Activated naive CD4-positive, alpha-beta T cell treated with anti-CD3 and anti-CD28 coated beads, Interleukin-2, amount 10 ng/mL, durations not matched to agents 7 days and 5 days (primary cell): ENCODE measurements around the gene AK5.

Source experiments
- CTCF ChIA-PET: fragments of 350-600 bp; sonication (Branson Sonifier 250); formaldehyde crosslinking; loops from one replicate; lab custom pipeline; 2021; ENCODE audit warnings: antibody characterized with exemption; lab: Charles Lee
- DNase-seq: peaks from one replicate; pipeline ENCODE4 v3.0.0-alpha.2; 2020
- H3K27ac Mint-ChIP-seq: one replicate; pipeline ENCODE4 v1.8.0; 2021; ENCODE audit warnings: mild to moderate bottlenecking, moderate library complexity, mixed read lengths
- H3K27me3 Mint-ChIP-seq: one replicate; pipeline ENCODE4 v1.8.0; 2021; ENCODE audit warnings: mild to moderate bottlenecking, mixed read lengths
- H3K36me3 Mint-ChIP-seq: one replicate; pipeline ENCODE4 v1.8.0; 2021; ENCODE audit warnings: mixed read lengths
- H3K4me1 Mint-ChIP-seq: one replicate; pipeline ENCODE4 v1.8.0; 2021; ENCODE audit warnings: mixed read lengths
- H3K4me3 Mint-ChIP-seq: one replicate; pipeline ENCODE4 v1.8.0; 2021; ENCODE audit warnings: mild to moderate bottlenecking, moderate library complexity, mixed read lengths
- H3K9me3 Mint-ChIP-seq: one replicate; pipeline ENCODE4 v1.8.0; 2021; ENCODE audit warnings: mixed read lengths

The AK5 gene

GRCh38 chr1:77350012-77350770 lies 68.4 kb downstream of the AK5 start:
- no peak overlapping the region for H3K27ac Mint-ChIP-seq
- CTCF ChIA-PET = no interaction called here
- peaks cover 33% of the 10 kb centered on the region for H3K4me1 Mint-ChIP-seq
- H3K9me3 Mint-ChIP-seq = no peaks in the 10 kb centered on the region
- H3K27me3 Mint-ChIP-seq = no peaks in the 10 kb centered on the region
- H3K36me3 Mint-ChIP-seq = no peaks in the 10 kb centered on the region
- H3K4me3 Mint-ChIP-seq = no peak overlapping the region
- no peak for DNase-seq

DNA sequence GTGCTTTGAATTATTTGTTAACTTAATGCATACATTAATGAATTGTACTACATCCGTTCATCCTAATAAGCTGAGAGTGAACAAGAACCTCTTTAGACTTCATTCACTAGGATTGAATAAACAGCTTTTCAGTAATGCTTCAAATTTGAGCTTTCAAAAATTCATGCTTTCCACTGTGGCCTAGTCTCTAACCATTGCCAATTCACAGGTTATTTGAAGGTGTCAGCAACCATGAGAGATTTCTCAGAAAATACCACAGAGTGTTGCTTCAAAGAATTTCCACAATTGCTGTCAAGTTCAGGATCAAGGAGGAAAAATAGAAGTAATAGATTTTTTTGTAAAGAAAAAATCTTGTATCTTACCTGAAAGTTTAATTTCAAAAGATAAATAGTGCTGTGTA lies 72.7 kb downstream of the AK5 start:
- Mint-ChIP-seq H3K4me1 (peaks cover 29% of the 10 kb centered on the region), H3K4me3 (no peak overlapping the region), H3K27me3 (no peaks in the 10 kb centered on the region), H3K9me3 (no peaks in the 10 kb centered on the region), H3K27ac (no peak overlapping the region), H3K36me3 (peaks cover 1% of the 10 kb centered on the region)
- CTCF ChIA-PET = no interaction called here
- DNase-seq = no peak

DNA sequence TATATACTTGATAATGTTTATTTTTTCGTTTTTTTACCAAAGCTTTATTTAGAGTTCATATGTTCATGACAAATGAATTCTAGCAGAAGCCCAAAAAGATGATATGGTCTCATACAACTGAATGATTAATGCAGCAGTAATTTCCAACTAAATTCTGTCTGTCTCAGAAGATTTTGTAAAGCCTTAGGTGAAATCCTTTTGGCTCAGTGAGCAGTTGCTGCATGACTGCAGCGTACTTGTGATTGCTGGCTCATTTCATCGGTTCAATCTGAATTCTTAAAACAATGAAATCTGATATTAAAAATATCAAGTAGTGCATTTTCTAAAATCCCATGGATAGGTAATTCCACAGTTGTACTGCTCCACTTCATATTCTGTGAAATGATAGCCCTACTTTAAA lies 73.2 kb downstream of the AK5 start:
- Mint-ChIP-seq H3K4me3 (no peak overlapping the region), H3K27me3 (no peaks in the 10 kb centered on the region), H3K27ac (no peak overlapping the region), H3K9me3 (no peaks in the 10 kb centered on the region), H3K4me1 (peaks cover 26% of the 10 kb centered on the region), H3K36me3 (peaks cover 1% of the 10 kb centered on the region)
- no peak for DNase-seq
- CTCF ChIA-PET = no interaction called here

DNA sequence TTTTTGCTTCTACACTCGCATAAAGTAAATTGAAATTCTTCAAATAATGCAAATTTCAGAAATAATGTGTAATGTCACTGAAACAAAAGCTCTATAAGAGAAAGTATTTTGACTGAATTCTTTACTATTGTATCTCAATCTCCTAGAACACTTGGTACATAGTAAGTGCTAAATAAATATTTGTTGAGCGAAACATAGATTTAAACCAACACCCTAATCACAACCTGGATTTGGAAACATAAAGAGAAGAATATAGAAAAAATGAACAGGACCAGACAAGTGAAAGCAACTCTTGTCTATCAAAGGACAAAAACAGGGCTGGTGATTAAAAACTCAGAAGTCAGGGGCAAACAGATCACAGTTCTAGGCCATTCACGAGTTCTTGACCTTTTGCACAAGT lies 74.3 kb downstream of the AK5 start:
- Mint-ChIP-seq H3K27ac (no peak overlapping the region), H3K27me3 (no peaks in the 10 kb centered on the region), H3K4me1 (peaks cover 19% of the 10 kb centered on the region), H3K9me3 (no peaks in the 10 kb centered on the region), H3K4me3 (no peak overlapping the region), H3K36me3 (peaks cover 1% of the 10 kb centered on the region)
- no peak for DNase-seq
- CTCF ChIA-PET = no interaction called here

DNA sequence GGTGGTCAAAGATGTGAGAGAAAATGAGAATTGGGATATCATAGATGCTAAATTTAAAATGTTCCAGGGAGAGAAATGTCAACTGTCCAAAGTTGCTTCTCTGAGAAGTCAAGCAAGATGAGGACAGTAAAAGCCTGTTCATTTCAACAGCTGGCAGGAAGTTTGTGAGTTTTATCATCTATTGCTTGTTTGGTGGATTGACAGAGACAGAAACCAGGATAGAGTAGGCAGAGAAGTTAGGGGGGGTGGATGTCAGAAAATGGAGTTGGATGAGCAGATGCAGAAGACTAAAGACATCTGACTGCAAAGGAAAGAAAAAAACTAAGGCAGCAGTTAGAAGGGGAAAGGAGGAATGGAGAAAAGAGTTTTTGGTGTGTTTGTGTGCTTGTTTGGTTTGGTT lies 78.4 kb downstream of the AK5 start:
- Mint-ChIP-seq H3K36me3 (peaks cover 1% of the 10 kb centered on the region), H3K9me3 (no peaks in the 10 kb centered on the region), H3K27me3 (no peaks in the 10 kb centered on the region), H3K27ac (no peak overlapping the region), H3K4me1 (peaks cover 3% of the 10 kb centered on the region), H3K4me3 (no peak overlapping the region)
- no peak for DNase-seq
- CTCF ChIA-PET = no interaction called here

DNA sequence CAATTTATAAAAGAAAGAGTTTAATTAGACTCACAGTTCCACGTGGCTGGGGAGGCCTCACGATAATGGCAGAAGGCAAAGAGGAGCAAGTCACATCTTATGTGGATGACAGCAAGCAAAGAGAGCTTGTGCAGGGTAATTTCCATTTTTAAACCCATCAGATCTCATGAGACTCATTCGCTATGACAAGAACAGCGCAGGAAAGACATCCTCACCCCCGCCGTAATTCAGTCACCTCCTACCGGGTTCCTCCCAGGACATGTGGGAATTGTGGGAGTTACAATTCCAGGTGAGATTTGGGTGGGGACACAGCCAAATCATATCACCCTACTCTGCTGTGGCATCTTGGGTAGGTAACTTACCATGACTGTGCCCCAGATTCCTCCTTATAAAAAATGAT lies 79.8 kb downstream of the AK5 start:
- CTCF ChIA-PET = no interaction called here
- H3K4me3 Mint-ChIP-seq = no peak overlapping the region
- H3K4me1 Mint-ChIP-seq = no peaks in the 10 kb centered on the region
- no peaks in the 10 kb centered on the region for H3K9me3 Mint-ChIP-seq
- H3K27ac Mint-ChIP-seq = no peak overlapping the region
- DNase-seq = no peak
- H3K36me3 Mint-ChIP-seq = no peaks in the 10 kb centered on the region
- H3K27me3 Mint-ChIP-seq = no peaks in the 10 kb centered on the region

DNA sequence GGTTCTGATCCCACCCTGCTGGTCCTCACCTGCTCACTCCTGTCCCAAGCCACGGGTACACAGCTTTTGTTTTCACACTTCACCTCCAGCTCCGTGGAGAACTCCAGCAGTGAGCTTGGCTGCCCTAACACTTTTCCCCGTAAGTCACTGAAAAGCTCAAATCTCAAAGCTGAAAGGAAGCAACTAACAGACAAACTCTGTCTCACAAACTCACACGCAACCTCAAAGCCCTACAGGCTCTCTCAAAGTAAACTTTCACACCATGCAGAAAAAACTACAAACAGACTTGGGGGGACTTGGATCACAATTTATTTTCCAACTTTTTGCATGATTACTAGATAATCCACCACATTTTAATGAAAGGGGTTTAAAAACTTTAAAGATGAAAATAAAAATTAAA lies 88.3 kb downstream of the AK5 start:
- Mint-ChIP-seq H3K27ac (no peak overlapping the region), H3K9me3 (no peaks in the 10 kb centered on the region)
- no peak for DNase-seq

DNA sequence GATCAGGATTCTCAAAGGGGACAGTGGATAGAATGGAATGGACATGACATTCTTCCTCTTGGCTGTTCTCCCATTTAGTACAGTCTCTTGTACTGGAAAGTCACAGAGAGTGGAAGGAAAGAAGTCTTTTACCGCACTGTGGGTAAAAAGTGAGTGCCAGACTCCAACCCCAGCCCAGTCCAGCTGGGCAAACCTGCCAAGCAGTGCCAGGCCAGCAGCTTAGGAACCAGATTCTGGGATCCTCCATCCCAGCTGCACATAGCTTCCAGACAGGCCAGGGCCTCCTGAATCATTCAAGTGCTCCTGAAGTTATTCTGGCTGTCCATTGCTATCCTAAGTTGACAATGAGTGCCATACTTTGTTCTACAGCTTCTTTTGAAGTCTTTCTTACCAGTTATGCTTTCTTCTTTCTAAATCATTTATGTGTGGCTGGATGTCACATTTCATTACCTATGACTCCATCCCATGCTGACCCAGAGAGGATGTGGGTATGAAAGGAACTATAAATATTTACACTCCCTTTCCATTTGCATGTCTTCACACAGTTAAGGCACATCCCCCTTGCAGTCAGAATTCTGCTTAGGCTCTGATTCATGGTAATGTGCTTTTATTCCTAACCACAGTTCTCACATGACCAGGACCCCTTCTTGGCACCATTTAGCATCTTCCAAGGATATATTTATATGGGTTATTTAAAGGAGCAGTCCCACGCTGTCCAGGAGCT lies 88.9 kb downstream of the AK5 start:
- H3K4me3 Mint-ChIP-seq = no peak overlapping the region
- CTCF ChIA-PET = no interaction called here
- H3K27ac Mint-ChIP-seq = no peak overlapping the region
- DNase-seq = no peak
- peaks cover 6% of the 10 kb centered on the region for H3K4me1 Mint-ChIP-seq
- H3K36me3 Mint-ChIP-seq = no peaks in the 10 kb centered on the region
- no peaks in the 10 kb centered on the region for H3K9me3 Mint-ChIP-seq
- H3K27me3 Mint-ChIP-seq = no peaks in the 10 kb centered on the region

More for the DNA sequence above, 88.3 kb downstream of the AK5 start:
- Mint-ChIP-seq H3K4me1 (peaks cover 6% of the 10 kb centered on the region), H3K27me3 (no peaks in the 10 kb centered on the region), H3K36me3 (no peaks in the 10 kb centered on the region), H3K4me3 (no peak overlapping the region)
- CTCF ChIA-PET = no interaction called here

DNA sequence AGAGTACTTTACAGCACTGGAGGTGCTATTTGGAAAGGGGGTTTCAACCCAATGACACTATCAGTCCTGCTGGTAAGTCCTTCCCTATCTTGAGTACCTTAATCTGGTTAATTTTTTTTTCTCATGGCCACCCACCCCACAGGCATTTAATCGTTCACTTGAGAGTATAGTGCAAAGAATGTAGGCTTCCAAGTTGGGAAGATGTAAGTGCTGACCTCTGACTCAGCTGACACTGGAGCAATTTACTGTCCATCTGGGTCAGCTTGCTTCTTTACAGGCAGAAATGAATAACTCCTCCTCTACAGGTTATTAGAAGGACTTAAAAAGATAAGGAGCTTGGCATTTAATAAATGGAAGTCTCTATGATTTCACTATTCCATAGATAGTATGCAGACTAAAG lies 89.6 kb downstream of the AK5 start:
- H3K36me3 Mint-ChIP-seq = no peaks in the 10 kb centered on the region
- CTCF ChIA-PET = no interaction called here
- DNase-seq = no peak

DNA sequence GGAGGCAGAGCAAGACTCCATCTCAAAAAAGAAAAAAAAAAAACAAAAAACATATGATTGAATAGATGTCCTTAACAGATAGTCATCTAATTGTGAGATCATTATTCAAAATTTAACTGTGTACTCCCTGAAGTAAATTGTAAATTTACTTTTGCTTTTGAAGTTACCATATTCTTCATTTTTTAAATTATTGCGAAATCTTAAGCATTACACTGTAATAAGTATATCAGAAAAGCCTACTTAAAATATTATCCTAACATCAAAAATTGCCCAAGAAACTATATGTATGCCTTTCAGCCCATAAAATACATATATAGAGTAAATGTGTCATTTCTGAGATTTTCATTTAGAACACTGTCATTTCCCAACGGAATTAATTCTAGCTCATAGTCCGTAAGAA lies 91.9 kb downstream of the AK5 start:
- Mint-ChIP-seq H3K27me3 (no peaks in the 10 kb centered on the region), H3K36me3 (no peaks in the 10 kb centered on the region), H3K9me3 (no peaks in the 10 kb centered on the region), H3K27ac (no peak overlapping the region), H3K4me1 (peaks cover 10% of the 10 kb centered on the region), H3K4me3 (no peak overlapping the region)
- no peak for DNase-seq
- CTCF ChIA-PET = no interaction called here

More for the DNA sequence above, 89.6 kb downstream of the AK5 start:
- Mint-ChIP-seq H3K4me1 (peaks cover 6% of the 10 kb centered on the region), H3K27me3 (no peaks in the 10 kb centered on the region), H3K27ac (no peak overlapping the region), H3K4me3 (no peak overlapping the region), H3K9me3 (no peaks in the 10 kb centered on the region)

- no peak for DNase-seq
- Mint-ChIP-seq H3K9me3 (no peaks in the 10 kb centered on the region), H3K36me3 (no peaks in the 10 kb centered on the region), H3K27ac (no peak overlapping the region), H3K27me3 (no peaks in the 10 kb centered on the region), H3K4me1 (peaks cover 18% of the 10 kb centered on the region), H3K4me3 (no peak overlapping the region)
- CTCF ChIA-PET = no interaction called here
Measured at GRCh38 chr1:77375541-77375940, 93.7 kb downstream of the AK5 start.

DNA sequence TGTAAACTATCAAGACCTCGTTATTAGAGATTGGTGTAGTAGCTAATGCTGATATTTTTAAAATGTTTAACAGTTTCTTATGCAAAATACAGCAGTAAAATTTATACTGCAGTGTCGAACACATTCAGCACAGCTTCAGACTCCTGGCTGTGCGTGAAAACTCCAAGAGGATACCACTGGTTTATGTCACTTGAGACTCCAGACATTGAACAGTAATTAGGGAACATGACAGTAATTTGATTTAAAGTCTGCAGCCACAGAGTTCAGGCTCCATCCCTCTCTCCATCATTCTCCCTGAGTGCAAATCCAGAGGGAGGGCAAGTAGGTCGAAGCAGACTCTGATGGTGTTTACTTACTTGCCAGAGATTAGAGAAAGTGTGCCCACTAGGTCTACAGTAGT lies 94.2 kb downstream of the AK5 start:
- H3K9me3 Mint-ChIP-seq = no peaks in the 10 kb centered on the region
- no peak for DNase-seq
- no peak overlapping the region for H3K4me3 Mint-ChIP-seq
- no peaks in the 10 kb centered on the region for H3K36me3 Mint-ChIP-seq
- no peaks in the 10 kb centered on the region for H3K27me3 Mint-ChIP-seq
- CTCF ChIA-PET = no interaction called here
- H3K27ac Mint-ChIP-seq = no peak overlapping the region
- peaks cover 15% of the 10 kb centered on the region for H3K4me1 Mint-ChIP-seq

GRCh38 chr1:77378723-77379535 lies 97.1 kb downstream of the AK5 start:
- no peaks in the 10 kb centered on the region for H3K36me3 Mint-ChIP-seq

DNA sequence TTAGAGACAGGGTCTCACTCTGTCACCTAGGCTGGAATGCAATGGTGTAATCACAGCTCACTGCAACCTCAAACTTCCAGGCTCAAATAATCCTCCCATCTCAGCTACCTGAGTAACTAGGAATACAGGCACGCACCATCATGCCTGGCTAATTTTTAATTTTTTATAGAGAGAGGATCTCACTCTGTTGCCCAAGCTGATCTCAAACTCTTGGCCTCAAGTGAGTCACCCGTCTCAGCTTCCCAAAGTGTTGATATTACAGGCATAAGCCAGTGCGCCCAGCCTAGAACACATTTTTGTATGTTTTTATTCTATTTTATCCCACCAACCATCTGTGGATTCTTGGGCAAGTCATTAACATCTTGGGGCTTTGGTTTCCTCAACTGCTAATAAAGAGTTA lies 100.5 kb downstream of the AK5 start:
- H3K27ac Mint-ChIP-seq = no peak overlapping the region
- CTCF ChIA-PET = no interaction called here
- H3K36me3 Mint-ChIP-seq = no peaks in the 10 kb centered on the region
- DNase-seq = no peak
- no peak overlapping the region for H3K4me3 Mint-ChIP-seq
- peaks cover 17% of the 10 kb centered on the region for H3K4me1 Mint-ChIP-seq
- H3K27me3 Mint-ChIP-seq = no peaks in the 10 kb centered on the region
- no peaks in the 10 kb centered on the region for H3K9me3 Mint-ChIP-seq

More at GRCh38 chr1:77378723-77379535, 97.1 kb downstream of the AK5 start:
- CTCF ChIA-PET = no interaction called here
- no peak for DNase-seq
- H3K27me3 Mint-ChIP-seq = no peaks in the 10 kb centered on the region
- H3K4me3 Mint-ChIP-seq = no peak overlapping the region
- no peaks in the 10 kb centered on the region for H3K9me3 Mint-ChIP-seq
- peaks cover 13% of the 10 kb centered on the region for H3K4me1 Mint-ChIP-seq
- no peak overlapping the region for H3K27ac Mint-ChIP-seq
